ENCODE measurements around the gene PRKAR2A.

- TF ChIP-seq CTCF (IDR thresholded peaks at IDR 0.05) (no peak), POLR2A (IDR thresholded peaks at IDR 0.05) (peak; percentile 66)
Measured at GRCh38 chr3:48716982-48717746, 130.5 kb downstream of the PRKAR2A start, which contains the start of gene IP6K2.
